ENCODE measurements around the gene DOCK2. TPM values are rescaled to one million over a fixed set of nuclear protein-coding genes. Genes with fewer than 3 reads are reported as not detected.

Gene DOCK2
- total RNA-seq, 1 donor from 2014 or later, result 0.77 TPM

DNA sequence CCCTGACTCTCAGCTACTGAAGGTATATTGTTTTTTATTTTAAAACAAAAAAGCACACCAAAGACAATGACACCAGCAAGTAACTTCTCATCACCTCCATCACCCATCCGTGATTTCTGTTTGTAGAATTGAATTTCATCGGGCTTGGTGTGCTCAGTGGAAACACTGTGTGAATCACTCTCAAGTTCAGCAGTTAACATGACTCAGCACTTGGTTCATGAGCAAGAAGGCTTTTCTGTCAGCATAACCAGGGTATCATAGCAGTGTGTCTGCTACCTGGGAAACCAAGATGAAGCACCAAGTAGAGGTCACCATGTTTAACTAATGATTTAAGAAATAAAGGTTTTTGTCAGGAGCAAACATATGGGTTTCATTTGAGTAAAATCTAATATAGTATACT is 219.5 kb downstream of the DOCK2 start:
- DNase-seq (ENCODE audit: low read depth, low spot score), result no peak
- Mint-ChIP-seq H3K9me3 (peaks cover 9% of the 10 kb centered on the region), H3K4me1 (no peaks in the 10 kb centered on the region), H3K4me3 (no peak overlapping the region), H3K27ac (ENCODE audit: unreplicated experiment) (no peak overlapping the region), H3K27me3 (ENCODE audit: low read depth) (peaks cover 8% of the 10 kb centered on the region), H3K36me3 (ENCODE audit: low read depth) (peaks cover 3% of the 10 kb centered on the region)
- TF ChIP-seq, protein P1, sequence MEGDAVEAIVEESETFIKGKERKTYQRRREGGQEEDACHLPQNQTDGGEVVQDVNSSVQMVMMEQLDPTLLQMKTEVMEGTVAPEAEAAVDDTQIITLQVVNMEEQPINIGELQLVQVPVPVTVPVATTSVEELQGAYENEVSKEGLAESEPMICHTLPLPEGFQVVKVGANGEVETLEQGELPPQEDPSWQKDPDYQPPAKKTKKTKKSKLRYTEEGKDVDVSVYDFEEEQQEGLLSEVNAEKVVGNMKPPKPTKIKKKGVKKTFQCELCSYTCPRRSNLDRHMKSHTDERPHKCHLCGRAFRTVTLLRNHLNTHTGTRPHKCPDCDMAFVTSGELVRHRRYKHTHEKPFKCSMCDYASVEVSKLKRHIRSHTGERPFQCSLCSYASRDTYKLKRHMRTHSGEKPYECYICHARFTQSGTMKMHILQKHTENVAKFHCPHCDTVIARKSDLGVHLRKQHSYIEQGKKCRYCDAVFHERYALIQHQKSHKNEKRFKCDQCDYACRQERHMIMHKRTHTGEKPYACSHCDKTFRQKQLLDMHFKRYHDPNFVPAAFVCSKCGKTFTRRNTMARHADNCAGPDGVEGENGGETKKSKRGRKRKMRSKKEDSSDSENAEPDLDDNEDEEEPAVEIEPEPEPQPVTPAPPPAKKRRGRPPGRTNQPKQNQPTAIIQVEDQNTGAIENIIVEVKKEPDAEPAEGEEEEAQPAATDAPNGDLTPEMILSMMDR (conservative IDR thresholded peaks at IDR 0.05), result no peak

DNA sequence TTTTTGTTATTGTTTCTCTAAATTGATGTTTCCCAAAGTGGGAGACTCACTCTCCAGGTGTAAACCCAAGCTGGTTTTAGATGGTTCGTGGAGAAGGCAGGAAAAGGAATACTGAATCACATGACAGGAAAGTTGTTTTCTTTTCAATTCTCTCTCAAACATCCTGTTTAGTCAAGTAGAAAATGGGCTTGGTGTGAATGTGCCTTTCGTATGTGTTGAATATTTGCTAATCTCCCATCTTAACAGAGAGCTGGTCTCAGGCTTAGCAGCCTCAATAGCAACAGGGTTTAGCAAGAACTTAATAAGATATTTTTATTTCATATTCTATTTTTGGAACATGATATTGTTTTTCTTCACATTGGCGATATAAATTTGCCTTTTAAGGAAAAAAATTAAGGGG is 223.5 kb downstream of the DOCK2 start:
- no peak overlapping the region for H3K27ac Mint-ChIP-seq (ENCODE audit: unreplicated experiment)
- H3K4me1 Mint-ChIP-seq, result no peaks in the 10 kb centered on the region
- no peaks in the 10 kb centered on the region for H3K36me3 Mint-ChIP-seq (ENCODE audit: low read depth)
- peaks cover 4% of the 10 kb centered on the region for H3K27me3 Mint-ChIP-seq (ENCODE audit: low read depth)
- DNase-seq (ENCODE audit: low read depth, low spot score), result no peak
- no peak overlapping the region for H3K4me3 Mint-ChIP-seq
- no peaks in the 10 kb centered on the region for H3K9me3 Mint-ChIP-seq
- TF ChIP-seq, protein P1 (conservative IDR thresholded peaks at IDR 0.05), result no peak

DNA sequence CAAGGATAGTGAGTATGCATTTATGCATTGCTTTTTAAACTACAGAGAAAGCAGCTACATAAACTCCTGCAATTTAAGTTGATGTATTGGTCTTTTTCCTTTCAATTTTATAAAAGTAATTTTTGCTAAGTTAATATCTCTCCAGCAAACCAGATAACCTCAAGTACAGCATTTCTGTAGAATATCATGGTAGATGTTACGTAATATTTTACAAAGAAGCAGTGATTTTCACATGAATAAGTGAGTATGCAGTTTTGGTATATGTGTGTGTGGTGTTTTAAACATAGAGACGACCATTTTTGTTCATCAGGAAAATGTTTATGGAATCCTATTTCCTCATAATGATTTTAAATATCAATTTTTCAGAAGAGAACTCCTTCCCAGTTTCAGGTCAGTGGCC is 224.4 kb downstream of the DOCK2 start:
- TF ChIP-seq, protein P1 (conservative IDR thresholded peaks at IDR 0.05), result no peak
- H3K9me3 Mint-ChIP-seq, result no peaks in the 10 kb centered on the region
- H3K4me1 Mint-ChIP-seq, result no peaks in the 10 kb centered on the region
- DNase-seq (ENCODE audit: low read depth, low spot score), result no peak
- H3K27ac Mint-ChIP-seq (ENCODE audit: unreplicated experiment), result no peak overlapping the region
- no peak overlapping the region for H3K4me3 Mint-ChIP-seq
- H3K36me3 Mint-ChIP-seq (ENCODE audit: low read depth), result no peaks in the 10 kb centered on the region
- peaks cover 3% of the 10 kb centered on the region for H3K27me3 Mint-ChIP-seq (ENCODE audit: low read depth)

DNA sequence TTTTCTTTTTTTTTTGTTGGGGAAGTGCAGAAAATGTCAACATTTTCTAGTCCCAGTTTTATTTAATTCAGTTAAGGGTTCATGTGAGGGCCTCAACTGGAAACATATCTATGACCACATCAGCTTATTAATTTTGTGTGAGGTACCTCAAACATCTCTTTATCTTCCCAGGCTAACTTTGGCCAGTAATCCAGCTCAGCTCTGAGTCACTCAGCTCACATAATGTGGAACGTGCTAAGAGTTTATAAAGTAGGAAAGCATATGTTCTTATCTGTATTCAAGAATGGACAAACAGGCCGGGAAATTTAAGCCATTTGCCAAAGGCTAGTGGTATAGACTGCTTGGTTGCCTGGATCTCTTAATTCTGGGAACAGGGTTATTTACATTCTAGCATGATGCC is 224.9 kb downstream of the DOCK2 start:
- DNase-seq (ENCODE audit: low read depth, low spot score), result no peak
- Mint-ChIP-seq H3K27ac (ENCODE audit: unreplicated experiment) (no peak overlapping the region), H3K9me3 (no peaks in the 10 kb centered on the region), H3K27me3 (ENCODE audit: low read depth) (peaks cover 3% of the 10 kb centered on the region), H3K4me1 (no peaks in the 10 kb centered on the region), H3K36me3 (ENCODE audit: low read depth) (no peaks in the 10 kb centered on the region), H3K4me3 (no peak overlapping the region)
- TF ChIP-seq, protein P1 (conservative IDR thresholded peaks at IDR 0.05), result no peak

DNA sequence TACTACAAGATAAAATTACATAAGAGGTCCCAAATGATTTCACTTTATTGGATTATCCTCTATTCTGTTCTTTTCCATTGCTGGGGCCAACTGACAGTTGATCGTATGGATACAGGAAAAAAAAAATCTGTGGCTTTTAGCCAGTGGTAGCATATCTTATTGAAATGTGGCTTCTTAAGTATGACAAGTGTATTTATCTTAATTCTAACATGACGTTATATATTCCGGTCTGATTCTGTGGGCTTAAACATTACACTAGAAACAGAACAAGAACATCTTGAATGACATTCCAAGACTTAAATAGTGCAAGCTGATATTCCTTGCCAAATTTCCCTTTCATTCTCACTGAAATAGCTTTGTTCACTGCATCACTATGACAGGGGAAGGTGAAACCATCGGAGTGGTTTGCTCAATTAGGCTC is 225.3 kb downstream of the DOCK2 start:
- no peaks in the 10 kb centered on the region for H3K4me1 Mint-ChIP-seq
- no peak for DNase-seq (ENCODE audit: low read depth, low spot score)
- no peak overlapping the region for H3K27ac Mint-ChIP-seq (ENCODE audit: unreplicated experiment)
- TF ChIP-seq, protein P1 (conservative IDR thresholded peaks at IDR 0.05), result no peak
- peaks cover 3% of the 10 kb centered on the region for H3K27me3 Mint-ChIP-seq (ENCODE audit: low read depth)
- H3K36me3 Mint-ChIP-seq (ENCODE audit: low read depth), result no peaks in the 10 kb centered on the region
- H3K9me3 Mint-ChIP-seq, result no peaks in the 10 kb centered on the region
- H3K4me3 Mint-ChIP-seq, result no peak overlapping the region

DNA sequence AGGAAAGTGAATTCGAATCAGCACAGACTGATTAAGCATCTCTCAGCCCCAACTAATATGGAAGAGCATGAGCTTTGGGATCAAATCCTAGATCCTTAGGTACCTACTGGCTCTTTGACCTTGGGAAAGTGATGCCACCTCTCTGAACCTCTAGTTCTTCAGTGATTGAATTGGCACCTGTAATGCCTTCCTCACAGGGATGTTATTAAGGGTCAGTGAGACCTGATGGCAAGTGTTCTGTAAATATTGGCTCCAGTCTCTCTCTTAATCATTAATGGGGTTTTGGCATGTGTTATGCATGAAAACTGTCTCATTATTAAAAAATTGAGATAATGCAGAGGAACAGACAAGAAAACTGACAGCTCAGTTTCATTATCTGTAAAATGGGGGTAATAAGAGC is 227.4 kb downstream of the DOCK2 start:
- Mint-ChIP-seq H3K27ac (ENCODE audit: unreplicated experiment) (no peak overlapping the region), H3K4me3 (no peak overlapping the region)

More for the DNA sequence above, 227.4 kb downstream of the DOCK2 start:
- no peaks in the 10 kb centered on the region for H3K36me3 Mint-ChIP-seq (ENCODE audit: low read depth)
- peaks cover 4% of the 10 kb centered on the region for H3K4me1 Mint-ChIP-seq
- TF ChIP-seq, protein P1 (conservative IDR thresholded peaks at IDR 0.05), result no peak
- DNase-seq (ENCODE audit: low read depth, low spot score), result no peak
- H3K9me3 Mint-ChIP-seq, result no peaks in the 10 kb centered on the region
- H3K27me3 Mint-ChIP-seq (ENCODE audit: low read depth), result no peaks in the 10 kb centered on the region
